NCI-H2196 treated with DMSO at 0.1 percent for 48 hours (cell line): ENCODE measurements around the gene BMPR1A.
"Not testable (repeated sequence)": the region's sequence is repeated elsewhere in the genome, so short reads cannot be mapped to it uniquely, and the experiment has no call there.

Source experiments
- DNase-seq: peaks from one replicate; lab custom pipeline; 2025; ENCODE audit not compliant: unreplicated experiment; lab: John Stamatoyannopoulos, UW

The BMPR1A gene

DNA sequence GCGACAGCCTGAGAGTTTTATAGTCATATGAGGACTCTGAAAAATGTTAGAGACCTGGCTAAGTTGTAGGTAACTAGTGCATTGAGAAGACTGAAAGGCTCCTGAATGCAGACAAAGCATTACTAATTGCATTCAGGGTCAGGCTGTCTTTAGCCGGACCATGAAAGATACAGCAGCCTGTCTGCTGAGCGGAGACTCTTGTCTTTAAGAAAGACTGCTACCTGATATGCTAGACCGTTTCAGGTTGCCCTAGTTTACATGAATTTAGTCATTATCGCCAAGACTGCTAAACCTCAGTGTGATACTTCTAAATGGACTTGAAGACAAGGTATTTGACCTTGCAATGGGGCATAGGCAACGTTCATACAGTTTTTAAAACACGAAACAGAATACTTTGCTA is 81.2 kb downstream of the BMPR1A start:
- DNase-seq = no peak

DNA sequence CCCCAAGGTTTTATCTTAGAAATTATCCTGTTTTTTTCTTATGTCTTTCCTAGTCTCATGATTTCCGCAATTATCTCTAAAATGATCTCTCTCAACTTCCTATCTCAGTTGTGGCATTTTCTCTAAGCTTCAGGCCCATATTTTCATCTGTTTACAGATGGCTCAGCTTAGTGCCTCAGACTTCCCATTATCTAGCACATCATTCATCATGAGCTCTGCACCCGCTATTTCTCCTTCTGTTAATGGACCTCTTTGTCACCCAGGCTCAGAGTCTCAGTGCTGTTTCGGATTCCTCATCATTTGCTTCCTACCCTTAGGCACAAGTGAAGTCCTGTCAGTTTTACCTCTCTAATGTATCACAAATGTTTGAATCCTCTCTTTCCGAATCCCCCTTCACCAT is 84.1 kb downstream of the BMPR1A start:
- DNase-seq = no peak

- DNase-seq = no peak
Observed at GRCh38 chr10:86846088-86846487, 89.7 kb downstream of the BMPR1A start.

DNA sequence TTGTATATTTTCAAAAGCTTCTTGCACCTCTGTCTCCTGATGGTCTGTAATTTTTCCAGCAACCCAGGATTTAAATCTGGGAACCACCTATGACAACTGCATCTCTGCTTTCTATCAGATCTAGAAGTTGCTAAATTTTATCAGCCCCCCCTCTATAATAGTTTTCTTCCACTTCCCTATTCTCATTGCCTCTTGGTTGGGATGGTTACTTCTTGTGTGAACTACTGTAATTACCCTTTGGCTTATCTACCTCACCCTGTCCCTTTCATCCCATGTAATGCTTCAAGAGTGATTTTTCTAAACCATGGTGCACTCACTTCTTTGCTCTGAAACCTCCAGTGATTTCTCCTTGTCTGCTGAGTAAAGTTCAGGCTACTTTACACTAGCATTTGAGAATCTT is 92.3 kb downstream of the BMPR1A start:
- DNase-seq = no peak

- no peak for DNase-seq
Observed at GRCh38 chr10:86849181-86849894, 92.9 kb downstream of the BMPR1A start.

- no peak for DNase-seq
Observed at GRCh38 chr10:86850481-86850880, 94.1 kb downstream of the BMPR1A start.

DNA sequence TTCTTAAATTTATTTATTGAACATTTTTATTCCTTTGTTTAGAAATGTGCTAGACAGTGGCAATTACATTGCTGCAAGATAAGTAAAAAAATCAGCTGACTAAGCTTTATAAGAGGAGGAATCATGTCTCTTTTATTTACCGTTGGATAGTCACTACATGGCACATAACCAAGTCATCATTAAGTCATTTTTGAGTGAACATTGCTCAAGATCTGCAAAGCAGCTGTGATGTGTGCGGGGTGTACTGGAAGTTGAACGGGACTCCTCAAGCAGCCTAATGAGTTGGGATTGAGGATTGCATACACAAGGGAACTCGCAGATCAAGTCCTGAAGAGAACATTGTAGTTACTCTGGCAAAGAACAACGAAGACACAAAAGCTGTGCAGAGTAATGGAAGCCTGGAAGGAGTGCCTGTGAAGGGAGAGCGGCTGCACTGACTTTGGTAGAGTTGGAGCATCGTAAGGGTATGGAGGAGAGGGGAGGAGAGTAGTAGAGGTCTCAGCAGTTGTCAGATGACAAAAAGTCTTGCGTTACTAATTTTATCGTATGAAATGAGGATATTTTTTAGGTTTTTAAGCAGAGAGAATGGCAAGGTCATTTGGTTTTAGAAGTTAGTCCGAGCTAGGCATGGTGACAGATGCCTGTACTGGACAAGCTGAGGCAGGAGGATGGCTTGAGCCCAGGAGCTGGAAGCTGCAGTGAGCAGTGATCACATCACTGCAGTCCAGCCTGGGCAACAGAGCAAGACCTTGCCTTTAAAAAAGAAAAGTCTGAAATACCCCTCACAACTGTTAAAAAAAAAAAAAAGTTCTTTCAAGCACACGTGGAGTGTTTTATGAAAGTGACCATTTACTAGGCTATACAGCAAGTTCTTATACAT is 95.1 kb downstream of the BMPR1A start:
- no peak for DNase-seq

GRCh38 chr10:86853582-86853981 is 97.2 kb downstream of the BMPR1A start:
- not testable (repeated sequence) for DNase-seq

DNA sequence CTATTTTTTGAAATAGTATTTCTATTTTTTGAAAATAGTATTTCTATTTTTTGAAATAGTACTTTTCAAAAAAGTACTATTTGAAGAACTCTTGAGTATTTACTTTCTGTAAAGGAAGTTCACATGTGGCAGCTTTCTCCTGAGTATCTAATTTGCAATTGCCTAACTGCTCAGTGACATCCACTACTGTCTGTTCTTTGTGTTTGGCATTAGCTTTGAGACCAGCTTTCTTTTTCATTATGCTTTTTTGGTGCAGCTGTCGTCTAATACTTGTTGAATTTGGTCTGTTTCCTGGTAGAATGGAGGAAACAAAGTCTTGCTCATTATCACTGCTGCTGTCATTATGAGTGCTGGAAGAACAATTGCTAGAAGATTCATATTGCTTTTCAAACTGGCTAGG is 99.1 kb downstream of the BMPR1A start:
- no peak for DNase-seq

GRCh38 chr10:86856156-86856555 is 99.7 kb downstream of the BMPR1A start:
- no peak for DNase-seq

DNA sequence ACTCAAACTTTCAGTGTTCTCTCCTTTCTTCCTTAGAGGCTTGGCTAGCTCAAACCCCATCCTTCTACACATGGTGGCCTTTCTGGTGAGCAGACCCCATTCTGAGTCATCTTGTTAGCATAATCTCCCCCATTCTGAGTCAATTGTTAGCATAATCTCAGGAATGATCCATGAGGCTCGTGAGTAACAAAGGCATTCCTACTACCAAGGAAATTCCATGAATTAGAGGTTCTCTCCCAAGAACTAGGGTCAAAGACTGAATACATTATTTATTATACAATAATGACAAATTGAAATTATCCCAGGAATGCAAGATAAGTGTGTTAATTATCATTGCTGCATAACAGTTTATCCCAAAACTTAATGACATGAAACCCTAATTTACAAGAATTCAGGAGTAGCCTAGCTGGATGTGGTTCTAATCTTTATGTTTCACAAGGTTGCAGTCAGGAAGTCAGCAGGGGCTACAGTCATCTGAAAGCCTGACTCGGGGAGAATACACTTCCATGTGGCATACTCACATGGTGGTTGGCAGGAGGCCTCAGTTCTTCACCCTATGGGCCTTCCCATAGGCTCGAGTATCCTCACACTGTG is 100.8 kb downstream of the BMPR1A start:
- no peak for DNase-seq

GRCh38 chr10:86858011-86858410 is 101.6 kb downstream of the BMPR1A start:
- DNase-seq = no peak

- no peak for DNase-seq
Observed at GRCh38 chr10:86861351-86861750, 104.9 kb downstream of the BMPR1A start.

DNA sequence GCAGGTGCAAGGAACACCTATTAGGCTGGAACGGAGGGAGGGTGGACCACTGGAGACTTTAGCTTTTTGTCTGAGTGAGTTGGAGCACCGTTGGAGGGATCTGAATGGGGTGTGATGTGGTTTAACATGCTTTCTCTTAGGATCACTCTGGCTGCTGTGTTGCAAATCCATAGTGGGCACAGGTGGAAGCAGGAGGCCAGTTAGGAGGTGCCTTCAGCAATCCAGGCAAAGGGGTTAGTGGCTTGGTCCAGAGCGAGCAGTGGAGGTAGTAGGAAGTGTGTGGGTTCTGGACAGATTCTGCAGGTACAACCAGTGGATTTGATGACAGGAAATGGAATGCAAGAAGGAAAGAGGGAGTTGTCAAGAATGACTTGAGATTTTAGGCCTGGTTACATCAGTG is 106.0 kb downstream of the BMPR1A start:
- no peak for DNase-seq

GRCh38 chr10:86862786-86863483 is 106.5 kb downstream of the BMPR1A start:
- DNase-seq = no peak

GRCh38 chr10:86863484-86863842 is 107.0 kb downstream of the BMPR1A start:
- DNase-seq = no peak

DNA sequence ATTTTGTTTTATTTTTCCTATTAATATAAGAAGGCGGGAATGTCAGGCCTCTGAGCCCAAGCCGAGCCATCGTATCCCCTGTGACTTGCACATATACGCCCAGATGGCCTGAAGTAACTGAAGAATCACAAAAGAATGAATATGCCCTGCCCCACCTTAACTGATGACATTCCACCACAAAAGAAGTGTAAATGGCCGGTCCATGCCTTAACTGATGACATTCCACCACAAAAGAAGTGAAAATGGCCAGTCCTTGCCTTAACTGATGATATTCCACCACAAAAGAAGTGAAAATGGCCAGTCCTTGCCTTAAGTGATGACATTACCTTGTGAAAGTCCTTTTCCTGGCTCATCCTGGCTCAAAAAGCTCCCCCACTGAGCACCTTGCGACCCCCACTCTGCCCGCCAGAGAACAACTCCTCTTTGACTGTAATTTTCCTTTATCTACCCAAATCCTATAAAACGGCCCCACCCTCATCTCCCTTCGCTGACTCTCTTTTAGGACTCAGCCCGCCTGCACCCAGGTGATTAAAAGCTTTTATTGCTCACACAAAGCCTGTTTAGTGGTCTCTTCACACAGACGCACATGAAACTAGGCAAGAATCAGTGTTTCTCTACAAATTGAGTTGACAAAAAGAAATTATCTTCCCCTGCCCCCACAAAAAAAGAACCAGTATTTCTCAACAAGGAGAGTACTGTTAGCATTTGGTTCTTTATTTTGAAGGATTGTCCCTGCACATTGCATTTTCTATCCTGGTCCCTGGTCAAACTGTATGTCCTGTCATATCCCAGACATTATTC is 108.8 kb downstream of the BMPR1A start:
- not testable (repeated sequence) for DNase-seq

DNA sequence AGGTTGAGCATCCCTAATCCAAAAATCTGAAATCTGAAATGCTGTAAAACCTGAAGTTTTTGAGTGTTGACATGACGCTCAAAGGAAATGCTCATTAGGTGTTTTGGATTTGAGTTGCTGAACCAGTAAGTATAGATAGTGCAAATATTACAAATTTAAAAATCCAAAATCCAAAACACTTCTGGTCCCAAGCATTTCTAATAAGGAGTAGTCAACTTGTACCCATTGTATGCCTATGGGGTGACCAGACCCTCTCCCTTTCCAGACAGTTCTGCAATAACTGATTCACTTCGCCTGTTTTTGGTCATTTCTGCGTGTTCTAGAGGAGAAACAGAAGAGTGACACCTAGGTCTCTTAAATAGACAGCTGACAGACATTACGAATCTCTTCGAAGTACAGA is 110.7 kb downstream of the BMPR1A start:
- DNase-seq = no peak

DNA sequence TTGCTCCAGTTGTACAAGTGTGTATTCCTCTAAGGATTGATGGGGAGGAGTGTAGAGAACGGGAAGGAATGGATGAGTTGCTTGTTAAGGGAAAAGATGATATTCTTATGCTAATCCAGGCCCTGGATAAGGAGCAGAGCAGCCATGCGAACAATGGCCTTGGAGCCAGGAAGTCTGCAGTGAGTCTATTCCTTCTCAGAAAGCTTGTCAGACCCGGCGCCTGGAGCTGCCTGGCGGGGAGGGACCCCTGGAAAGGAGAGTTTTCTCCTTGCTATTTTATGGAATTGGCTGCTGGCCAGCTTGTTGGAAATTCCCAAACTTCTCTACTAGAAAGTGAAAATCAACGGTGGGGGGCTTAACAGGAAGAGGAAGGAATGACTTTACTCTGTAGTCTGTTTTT is 111.9 kb downstream of the BMPR1A start:
- no peak for DNase-seq

DNA sequence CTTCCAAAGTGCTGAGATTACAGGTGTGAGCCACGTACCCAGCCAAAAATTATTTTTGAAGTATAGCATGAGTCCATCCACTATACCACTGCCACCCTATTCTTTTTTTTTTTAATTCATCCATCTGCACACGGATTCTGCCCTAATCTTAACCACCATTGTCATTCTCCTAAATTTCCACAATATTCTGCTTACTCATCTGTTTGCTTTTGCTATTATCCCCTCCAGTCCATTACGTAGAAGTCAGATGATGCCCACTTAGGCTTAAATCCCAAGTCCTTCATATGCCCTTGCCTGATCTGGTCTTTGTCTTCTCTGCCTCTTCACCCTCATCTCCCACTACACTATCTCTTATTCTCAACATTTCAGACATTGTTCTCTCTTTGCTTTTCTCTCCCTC is 114.3 kb downstream of the BMPR1A start:
- DNase-seq = no peak
